GM18868 (cell line): ENCODE measurements around the gene FCHO1.

Source experiments
- ATAC-seq: cut with Tn5 transposase; IDR thresholded peaks from one replicate; pipeline ENCODE4 v1.9.1; 2021; ENCODE audit warnings: mild to moderate bottlenecking, moderate library complexity; ENCODE audit not compliant: unreplicated experiment

FCHO1 gene, protein sequence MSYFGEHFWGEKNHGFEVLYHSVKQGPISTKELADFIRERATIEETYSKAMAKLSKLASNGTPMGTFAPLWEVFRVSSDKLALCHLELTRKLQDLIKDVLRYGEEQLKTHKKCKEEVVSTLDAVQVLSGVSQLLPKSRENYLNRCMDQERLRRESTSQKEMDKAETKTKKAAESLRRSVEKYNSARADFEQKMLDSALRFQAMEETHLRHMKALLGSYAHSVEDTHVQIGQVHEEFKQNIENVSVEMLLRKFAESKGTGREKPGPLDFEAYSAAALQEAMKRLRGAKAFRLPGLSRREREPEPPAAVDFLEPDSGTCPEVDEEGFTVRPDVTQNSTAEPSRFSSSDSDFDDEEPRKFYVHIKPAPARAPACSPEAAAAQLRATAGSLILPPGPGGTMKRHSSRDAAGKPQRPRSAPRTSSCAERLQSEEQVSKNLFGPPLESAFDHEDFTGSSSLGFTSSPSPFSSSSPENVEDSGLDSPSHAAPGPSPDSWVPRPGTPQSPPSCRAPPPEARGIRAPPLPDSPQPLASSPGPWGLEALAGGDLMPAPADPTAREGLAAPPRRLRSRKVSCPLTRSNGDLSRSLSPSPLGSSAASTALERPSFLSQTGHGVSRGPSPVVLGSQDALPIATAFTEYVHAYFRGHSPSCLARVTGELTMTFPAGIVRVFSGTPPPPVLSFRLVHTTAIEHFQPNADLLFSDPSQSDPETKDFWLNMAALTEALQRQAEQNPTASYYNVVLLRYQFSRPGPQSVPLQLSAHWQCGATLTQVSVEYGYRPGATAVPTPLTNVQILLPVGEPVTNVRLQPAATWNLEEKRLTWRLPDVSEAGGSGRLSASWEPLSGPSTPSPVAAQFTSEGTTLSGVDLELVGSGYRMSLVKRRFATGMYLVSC

GRCh38 chr19:17751103-17751911 lies at the start of gene FCHO1:
Gene FCHO1 (plus strand): TSS chr19:17751477. CDS start chr19:17755165, 3,688 bp downstream.
- peak; percentile 31 for ATAC-seq

DNA sequence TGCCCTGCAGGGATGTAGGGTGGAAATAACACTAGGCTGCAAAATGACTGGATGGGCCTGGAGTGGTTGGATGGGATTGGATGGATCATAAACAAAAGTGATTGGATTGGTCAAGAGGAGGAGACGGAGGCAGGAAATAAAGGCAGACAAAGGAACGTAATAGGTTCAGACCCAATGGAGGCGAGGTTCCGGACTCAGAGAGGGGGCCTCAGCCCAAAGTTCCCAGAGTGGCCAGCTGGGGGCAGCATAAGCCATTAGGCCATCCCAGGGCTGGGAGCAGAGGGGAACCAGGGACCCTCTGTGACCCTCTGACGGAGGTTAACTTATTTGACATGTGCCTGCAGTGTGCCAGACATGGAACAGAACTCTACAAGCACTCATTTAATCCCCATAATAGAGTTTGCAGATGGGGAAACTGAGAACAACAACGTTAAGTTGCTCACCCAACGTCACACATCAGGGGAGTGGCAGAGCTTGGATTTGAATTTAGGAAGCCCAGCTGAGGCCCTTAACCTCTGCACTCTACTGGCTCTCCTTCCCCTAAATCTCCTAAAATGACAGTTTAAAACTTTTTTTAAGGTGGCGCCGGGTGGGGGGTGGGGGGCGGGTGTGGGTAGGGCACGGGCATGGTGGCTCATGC lies 47.3 kb upstream of the FCHO1 start:
- no peak for ATAC-seq

DNA sequence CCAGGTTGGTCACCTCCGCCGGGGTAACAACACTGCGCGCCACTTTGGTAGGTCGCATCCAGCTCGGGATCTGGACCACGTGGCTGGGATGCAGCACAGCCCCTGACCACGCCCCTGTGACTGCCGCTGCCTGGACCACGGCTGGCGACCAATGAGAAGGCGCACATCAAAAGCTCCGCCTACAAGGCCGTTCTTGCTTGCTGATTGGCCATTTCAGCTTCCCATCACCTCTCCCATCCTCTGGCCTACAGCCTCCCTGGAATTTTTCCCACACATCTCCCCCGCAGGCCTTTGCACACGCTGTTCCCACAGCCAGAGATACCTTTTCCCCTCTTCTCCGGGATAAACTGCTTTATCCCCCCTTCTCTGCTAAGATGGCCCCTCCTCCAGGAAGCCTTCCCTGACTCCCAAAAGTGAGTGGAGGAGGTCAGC lies 44.5 kb upstream of the FCHO1 start:
- no peak for ATAC-seq

DNA sequence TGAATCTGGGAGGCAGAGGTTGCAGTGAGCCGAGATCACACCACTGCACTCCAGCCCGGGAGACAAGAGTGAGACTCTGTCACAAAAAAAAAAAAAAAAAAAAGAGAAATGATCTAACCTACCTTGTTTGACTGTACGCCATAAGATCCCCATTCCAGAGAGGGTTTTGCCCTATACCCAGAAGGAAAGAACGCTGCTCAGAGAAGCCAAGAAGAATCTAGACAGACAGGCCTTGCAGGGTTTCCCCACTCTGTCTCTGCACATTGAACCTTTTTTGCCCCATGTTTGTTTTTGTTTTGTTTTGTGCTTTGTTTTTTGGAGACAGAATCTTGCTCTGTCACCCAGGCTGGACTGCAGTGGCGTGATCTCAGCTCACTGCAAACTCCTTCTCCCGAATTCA lies 39.4 kb upstream of the FCHO1 start:
- ATAC-seq = no peak

- no peak for ATAC-seq
Observed at GRCh38 chr19:17716309-17716929, 34.9 kb upstream of the FCHO1 start.

DNA sequence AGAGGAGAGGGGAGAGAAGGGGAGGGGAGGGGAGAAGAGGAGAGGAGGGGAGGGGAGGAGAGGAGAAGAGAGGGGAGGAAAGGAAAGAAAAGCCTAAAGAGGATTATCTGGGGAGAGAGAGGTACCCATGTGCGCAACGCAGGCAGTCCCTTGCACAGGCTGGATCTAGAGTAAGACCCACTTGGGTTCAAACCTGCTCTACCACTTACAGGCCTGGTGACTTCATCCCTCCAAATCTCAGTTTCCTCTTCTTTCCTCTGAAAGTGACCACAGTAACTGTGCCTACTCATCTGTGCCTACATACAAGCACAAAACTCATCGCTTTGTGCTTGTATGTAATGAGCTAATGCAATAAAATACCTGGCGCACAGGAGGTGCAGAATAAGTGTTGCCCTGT lies 32.7 kb upstream of the FCHO1 start:
- ATAC-seq = no peak

DNA sequence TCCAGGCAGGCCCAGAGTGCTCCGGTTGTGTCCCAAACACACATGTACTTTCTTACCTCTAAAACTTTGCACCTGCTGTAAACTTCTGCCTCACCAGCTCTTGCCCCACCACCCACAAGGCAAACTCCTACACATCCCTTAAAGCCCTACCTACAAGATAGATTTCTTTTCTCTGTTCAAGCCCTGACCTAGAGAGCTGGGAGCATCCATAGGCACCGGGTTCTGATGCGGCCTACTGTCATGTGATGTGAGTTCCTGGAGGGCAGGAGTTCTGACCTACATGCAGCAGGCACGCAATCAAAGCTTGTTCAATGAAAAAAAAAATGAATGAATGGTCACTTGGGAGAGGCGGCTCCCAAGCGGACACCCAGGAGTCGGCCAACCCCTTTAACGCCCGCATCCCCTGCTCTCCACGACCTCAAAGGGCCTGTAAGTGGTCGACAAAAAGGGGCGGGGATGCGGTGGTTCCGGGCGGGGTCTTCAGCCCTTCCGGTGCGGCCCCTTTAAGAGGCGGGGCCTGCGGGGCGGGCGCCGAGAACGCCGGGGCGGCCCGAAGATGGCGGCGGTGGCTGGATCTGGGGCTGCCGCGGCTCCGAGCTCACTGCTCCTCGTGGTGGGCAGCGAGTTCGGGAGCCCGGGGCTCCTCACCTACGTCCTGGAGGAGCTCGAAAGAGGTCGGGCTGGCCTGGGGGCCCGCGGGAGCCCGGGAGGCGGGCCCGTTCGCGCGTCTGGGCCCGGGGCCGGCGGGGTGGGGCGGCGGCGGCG lies 32.1 kb upstream of the FCHO1 start, which contains the start of gene MAP1S:
MAP1S (plus strand) TSS at position 534 of the 765 bp plus-strand sequence; CDS start at position 557, 23 bp downstream.
- peak; percentile 69 for ATAC-seq

DNA sequence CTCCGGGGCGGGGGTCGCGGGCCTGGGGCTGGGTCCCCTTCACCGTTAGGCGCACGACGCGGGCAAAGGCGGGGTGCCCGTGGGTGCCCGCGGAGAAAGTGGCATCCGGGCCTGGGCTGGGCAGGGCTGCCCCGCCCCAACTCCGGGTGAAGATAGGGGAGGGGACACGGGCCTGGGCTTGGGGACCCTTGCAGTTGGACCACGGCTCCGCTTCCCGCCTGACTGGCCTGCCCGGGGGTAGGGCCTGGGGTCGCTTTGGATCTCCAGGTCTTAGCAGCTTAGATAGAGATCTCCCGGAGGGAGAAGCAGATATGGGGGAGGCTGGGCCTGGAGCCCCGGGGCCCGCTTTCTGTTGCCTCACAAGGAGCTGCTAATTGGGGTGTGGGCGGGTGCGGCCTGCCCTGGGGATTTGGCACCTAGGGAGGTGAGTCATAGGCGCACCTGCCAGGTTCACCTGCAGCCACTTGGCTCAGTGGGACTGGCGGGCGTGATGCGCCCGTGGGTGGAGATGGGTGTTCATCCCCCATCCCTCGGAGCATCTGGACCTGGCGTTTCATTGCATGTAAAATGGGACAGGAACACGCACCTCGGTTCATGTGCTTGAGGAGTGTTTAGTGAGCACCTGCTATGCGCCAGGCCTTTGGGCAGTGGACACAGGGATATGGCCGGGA lies 31.4 kb upstream of the FCHO1 start:
- peak; percentile 10 for ATAC-seq

GRCh38 chr19:17720440-17720839 lies 30.8 kb upstream of the FCHO1 start:
- no peak for ATAC-seq

DNA sequence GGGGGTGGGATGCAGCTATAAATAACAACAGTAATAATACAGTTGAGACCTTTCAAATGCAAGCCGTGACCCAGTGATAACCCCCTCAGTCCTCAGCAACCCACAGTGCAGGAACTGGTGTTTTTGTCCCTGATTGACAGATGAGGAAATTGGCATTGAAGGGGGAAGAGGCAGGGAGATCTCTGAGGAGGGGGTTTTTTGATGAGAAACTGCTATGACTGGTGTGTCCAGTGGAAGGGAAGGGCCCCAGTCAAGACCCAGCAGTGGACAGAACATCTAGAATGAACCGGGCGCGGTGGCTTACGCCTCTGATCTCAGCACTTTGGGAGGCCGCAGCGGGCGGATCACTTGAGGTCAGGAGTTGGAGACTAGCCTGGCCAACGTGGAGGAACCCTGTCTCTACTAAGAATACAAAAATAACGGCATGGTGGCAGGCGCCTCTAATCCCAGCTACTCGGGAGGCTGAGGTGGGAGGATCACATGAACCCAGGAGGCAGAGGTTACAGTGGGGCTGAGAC lies 30.1 kb upstream of the FCHO1 start:
- ATAC-seq = no peak

DNA sequence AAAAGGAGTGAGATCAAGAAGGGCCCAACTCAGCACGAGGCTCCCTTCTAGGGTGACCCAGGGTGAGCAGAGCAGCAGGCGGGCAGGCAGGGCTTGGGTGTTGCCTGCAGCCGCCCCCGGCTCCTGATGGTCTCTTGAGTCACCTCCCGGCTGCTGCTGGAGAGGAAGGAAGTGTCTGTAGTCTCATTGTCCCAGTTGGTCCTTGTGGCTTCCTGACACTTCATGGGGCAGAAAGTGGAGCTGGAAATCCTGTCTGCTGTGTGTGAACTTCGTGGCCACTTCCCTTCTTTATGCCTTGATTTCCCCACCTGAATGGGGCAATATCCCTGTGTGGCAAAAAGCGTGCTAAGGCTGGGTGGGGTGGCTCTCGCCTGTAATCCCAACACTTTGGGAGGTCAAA lies 29.5 kb upstream of the FCHO1 start:
- ATAC-seq = no peak

DNA sequence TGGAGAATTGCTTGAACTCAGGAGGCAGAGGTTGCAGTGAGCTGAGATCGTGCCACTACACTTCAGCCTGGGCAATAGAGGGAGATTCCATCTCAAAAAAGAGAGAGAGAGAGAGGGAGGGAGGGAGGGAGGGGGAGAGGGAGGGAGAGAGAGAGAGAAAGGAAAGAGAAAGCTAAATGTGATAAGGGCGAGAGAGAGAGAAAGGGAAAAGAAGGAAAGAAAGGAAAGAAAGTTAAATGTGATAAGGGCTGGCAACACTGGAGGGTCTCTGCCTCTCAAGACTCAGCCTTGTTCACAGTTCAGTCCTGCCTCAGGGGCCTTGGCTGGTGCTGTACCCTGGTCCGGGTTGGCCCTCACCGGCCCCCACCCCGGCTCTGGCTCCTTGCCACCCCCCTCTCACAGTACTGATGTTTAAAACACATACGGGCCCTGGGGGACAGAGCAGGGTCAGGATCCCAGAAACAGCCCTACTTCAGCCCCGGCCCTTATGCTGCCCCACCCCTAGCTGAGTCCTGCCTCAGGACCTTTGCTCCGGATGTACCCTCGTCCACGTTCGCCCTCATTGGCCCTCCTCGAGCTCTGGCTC lies 28.5 kb upstream of the FCHO1 start:
- ATAC-seq = no peak

- no peak for ATAC-seq
Observed at GRCh38 chr19:17724655-17725054, 26.6 kb upstream of the FCHO1 start.

- no peak for ATAC-seq
Observed at GRCh38 chr19:17725422-17726078, 25.7 kb upstream of the FCHO1 start.

GRCh38 chr19:17726136-17726741 lies 25.0 kb upstream of the FCHO1 start:
- ATAC-seq = no peak

DNA sequence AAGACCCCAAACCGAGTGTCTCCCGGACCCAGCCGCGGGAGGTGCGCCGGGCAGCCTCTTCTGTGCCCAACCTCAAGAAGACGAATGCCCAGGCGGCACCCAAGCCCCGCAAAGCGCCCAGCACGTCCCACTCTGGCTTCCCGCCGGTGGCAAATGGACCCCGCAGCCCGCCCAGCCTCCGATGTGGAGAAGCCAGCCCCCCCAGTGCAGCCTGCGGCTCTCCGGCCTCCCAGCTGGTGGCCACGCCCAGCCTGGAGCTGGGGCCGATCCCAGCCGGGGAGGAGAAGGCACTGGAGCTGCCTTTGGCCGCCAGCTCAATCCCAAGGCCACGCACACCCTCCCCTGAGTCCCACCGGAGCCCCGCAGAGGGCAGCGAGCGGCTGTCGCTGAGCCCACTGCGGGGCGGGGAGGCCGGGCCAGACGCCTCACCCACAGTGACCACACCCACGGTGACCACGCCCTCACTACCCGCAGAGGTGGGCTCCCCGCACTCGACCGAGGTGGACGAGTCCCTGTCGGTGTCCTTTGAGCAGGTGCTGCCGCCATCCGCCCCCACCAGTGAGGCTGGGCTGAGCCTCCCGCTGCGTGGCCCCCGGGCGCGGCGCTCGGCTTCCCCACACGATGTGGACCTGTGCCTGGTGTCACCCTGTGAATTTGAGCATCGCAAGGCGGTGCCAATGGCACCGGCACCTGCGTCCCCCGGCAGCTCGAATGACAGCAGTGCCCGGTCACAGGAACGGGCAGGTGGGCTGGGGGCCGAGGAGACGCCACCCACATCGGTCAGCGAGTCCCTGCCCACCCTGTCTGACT lies 24.1 kb upstream of the FCHO1 start:
- no peak for ATAC-seq
